C4-2B (cell line): ENCODE measurements around the gene LRRC25.

ENCODE experiments used
- H3K27ac ChIP-seq: fragments of 450-650 bp; 2 replicates; pipeline ENCODE4 v1.5.1; 2017
- CTCF ChIP-seq: fragments of 450-650 bp; conservative IDR thresholded peaks from 2 replicates; pipeline ENCODE4 v1.5.1; 2017; ENCODE audit warnings: mild to moderate bottlenecking
- ZFX ChIP-seq: fragments of 450-650 bp; IDR thresholded peaks from 2 replicates; pipeline ENCODE4 v1.6.1; 2017

Gene LRRC25

GRCh38 chr19:18439025-18439909, 41.8 kb upstream of the LRRC25 start:
- TF ChIP-seq CTCF (no peak), ZFX (no peak)

GRCh38 chr19:18438331-18439024, 41.1 kb upstream of the LRRC25 start:
- peak overlapping the region; percentile 77 for H3K27ac ChIP-seq

More at GRCh38 chr19:18439025-18439909, 41.8 kb upstream of the LRRC25 start:
- peak overlapping the region; percentile 77 for H3K27ac ChIP-seq

GRCh38 chr19:18437491-18438330, 40.3 kb upstream of the LRRC25 start, which contains the start of gene ISYNA1:
TSS of gene ISYNA1 (minus strand) at chr19:18438133. CDS start at chr19:18437979, 154 bp downstream.
- TF ChIP-seq ZFX (0 out of 2 replicates have a peak, but pooled peaks have one; percentile 43), CTCF (no peak)
- H3K27ac ChIP-seq: peak within 1 kb of the TSS; percentile 77

More at GRCh38 chr19:18438331-18439024, 41.1 kb upstream of the LRRC25 start:
- TF ChIP-seq CTCF (no peak), ZFX (no peak)

- H3K27ac ChIP-seq: peak overlapping the region; percentile 77; the same call in 1 of the 2 replicates
These were observed 39.5 kb upstream of the LRRC25 start for GRCh38 chr19:18436671-18437490.

GRCh38 chr19:18435842-18436670, 38.6 kb upstream of the LRRC25 start:
- no peak for TF ChIP-seq CTCF
- no peak for TF ChIP-seq ZFX
- H3K27ac ChIP-seq: no peak overlapping the region

More at GRCh38 chr19:18436671-18437490, 39.5 kb upstream of the LRRC25 start:
- TF ChIP-seq CTCF: no peak
